Keratinocyte (primary cell): ENCODE data around the gene FXN.

Experiments used
- CTCF ChIP-seq, 3 experiments: IDR thresholded peaks in 1 of 3; conservative IDR thresholded peaks in 1 of 3; optimal IDR thresholded peaks in 1 of 3; 2 replicates in 2 of 3; 3 replicates in 1 of 3; pipeline versions ENCODE3 to v1.5.1; 2011; ENCODE audit warnings: low read length in 3 of 3, mild to moderate bottlenecking in 3 of 3, moderate library complexity in 2 of 3, control low read depth in 1 of 3, inconsistent platforms in 1 of 3; ENCODE audit not compliant: insufficient read depth in 2 of 3; ENCODE audit errors: extremely low read depth in 1 of 3
- EZH2 ChIP-seq: IDR thresholded peaks from one replicate; pipeline ENCODE4 v1.6.1; 2012; ENCODE audit warnings: inconsistent platforms, mild to moderate bottlenecking, low read length, moderate library complexity

- no peak for TF ChIP-seq CTCF (optimal IDR thresholded peaks at IDR 0.05 in 1 of 3, IDR thresholded peaks at IDR 0.05 in 1 of 3, conservative IDR thresholded peaks at IDR 0.05 in 1 of 3; ENCODE audit: extremely low read depth in 1 of 3, insufficient read depth in 2 of 3, low read length in 3 of 3)
- no peak for TF ChIP-seq EZH2
Measured at GRCh38 chr9:69147041-69147834, 111.7 kb downstream of the FXN start.
